Measurements from ENCODE around the gene TBC1D2.

- TF ChIP-seq FIP1L1 (IDR thresholded peaks at IDR 0.05; ENCODE audit: borderline replicate concordance, insufficient read depth, low read depth, low read length) (no peak), NFYB (CRISPR knock-in tag; IDR thresholded peaks at IDR 0.05) (no peak)
These were observed 16.0 kb upstream of the TBC1D2 start for GRCh38 chr9:98271479-98271878.

Measured in HepG2 (cell line).